ENCODE results near the gene TNFRSF14.
A peak's percentile ranks its signal among the peaks of the same experiment; 100 is the strongest.
"Not testable (repeated sequence)": the region's sequence is repeated elsewhere in the genome, so short reads cannot be mapped to it uniquely, and the experiment has no call there.

Gene TNFRSF14

DNA sequence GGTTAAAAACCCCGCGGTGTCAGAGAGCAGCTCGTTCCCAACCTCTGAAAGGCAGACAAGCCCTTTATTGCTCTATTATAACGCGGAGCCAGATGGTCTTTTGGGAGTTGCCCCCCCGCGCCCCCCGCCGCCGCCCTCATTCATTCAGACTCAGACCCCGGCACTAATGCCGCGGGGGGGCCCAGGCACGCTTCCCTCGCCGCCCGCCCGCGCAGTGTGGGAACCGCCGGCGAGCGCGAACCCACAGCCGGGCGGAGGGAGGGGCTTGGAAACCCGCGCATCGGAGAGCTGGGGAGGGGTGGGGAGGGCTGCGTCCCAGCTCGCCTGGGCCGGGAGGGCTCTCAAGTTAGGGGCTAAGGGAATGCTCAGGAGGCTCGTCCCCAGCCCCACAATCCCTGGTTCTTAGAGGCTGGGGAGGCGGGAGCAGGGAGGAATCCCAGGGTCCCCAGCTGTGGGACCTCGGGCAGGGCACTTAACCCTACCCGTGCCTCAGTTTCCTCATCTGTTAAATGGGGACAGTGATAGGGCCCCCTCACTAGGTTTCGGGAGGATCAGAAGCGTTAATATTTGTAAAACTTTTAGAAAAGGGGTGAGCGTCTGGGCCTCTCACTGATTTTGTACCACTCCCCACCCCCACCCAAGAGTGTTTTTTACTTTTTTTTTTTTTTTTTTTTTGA lies 15.2 kb upstream of the TNFRSF14 start:
- no peak for DNase-seq

DNA sequence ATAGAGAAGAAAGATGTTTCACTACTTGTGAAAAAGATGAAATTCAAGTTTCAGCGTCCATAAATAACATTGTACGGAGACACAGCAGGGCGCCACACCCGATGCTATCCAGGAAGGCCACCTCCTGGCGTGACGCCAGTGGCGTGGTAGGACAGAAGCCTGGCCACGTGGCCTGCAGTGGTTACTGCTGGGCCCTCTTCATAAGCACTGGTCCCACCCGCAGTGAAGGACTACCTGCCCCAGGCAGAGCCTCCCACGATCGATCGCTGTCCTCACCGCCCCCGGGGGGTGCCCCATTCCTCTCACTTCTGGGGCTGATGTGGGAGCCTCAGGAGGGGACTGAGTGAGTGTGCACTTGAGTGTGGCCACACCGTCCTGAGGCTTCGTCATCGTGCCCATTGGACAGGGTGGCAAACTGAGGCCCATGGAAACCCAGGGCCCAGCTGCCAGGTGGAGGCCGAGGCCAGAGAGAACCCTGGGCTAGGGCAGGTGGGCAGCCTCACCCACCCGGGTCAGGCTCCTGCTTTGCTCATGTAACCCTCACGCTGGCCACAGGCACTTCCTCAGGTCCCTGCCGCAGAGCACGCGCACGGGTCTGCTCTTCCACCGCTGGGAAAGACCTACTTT lies 14.4 kb upstream of the TNFRSF14 start:
- DNase-seq, result no peak

DNA sequence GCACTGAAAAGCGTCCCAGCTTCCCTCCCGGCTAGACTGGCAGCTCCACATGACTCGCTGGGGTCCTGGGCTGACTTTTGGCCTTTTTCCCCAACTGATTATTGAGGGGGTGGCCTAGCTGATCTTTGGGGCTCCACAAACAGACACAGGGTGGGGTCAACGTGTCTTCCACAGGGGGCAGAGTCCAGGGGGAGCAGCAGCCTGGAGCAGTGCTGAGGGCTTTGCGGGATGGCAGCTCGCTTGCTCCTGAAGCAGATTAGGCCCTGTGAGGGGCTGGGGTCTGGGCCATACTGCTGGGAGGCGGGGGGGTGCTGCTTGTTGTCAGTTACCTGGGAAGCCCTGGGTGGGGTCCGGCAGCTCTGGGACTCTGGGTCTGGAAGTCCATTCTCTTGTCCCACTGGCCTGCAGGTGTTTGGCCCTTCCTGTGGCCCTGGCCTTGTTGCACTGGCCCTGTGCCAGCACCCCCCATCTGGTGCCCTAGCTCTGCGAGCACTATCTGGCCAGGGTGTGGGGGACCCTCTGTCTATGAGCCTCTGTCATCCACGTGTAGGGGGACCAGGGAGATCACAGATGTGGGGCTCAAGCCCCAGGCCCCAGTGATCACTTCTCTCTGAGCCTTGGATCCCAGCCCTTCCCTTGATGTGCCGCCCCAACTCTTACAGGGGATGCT lies 13.8 kb upstream of the TNFRSF14 start:
- DNase-seq, result no peak

DNA sequence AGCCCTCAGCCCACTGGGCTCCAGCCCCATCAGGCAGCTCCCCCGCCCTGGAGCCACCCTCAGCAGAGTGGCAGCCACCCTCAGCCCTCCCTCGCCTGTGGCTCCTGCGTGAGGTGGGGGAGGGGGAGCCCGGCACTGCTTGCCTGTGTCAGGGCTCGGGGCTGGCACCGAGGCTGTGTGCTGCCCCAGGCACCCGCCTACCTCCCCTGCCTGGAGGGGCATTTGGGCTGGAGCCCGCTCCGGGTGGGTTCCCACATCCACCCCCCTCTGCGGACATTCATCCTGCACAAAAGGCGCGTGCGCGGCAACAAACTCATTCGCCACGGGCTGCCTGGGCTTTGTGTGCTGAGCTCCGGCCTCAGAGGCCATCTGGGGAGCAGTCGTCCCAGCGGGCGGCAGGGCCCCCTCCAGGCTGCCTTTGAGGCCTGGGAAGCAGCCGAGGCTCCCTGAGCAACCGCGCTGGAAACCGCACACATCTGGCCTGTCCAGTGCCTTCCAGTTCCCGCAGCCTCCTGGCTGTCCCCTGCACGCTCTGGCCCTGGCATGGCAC lies 12.6 kb upstream of the TNFRSF14 start:
- no peak for DNase-seq

DNA sequence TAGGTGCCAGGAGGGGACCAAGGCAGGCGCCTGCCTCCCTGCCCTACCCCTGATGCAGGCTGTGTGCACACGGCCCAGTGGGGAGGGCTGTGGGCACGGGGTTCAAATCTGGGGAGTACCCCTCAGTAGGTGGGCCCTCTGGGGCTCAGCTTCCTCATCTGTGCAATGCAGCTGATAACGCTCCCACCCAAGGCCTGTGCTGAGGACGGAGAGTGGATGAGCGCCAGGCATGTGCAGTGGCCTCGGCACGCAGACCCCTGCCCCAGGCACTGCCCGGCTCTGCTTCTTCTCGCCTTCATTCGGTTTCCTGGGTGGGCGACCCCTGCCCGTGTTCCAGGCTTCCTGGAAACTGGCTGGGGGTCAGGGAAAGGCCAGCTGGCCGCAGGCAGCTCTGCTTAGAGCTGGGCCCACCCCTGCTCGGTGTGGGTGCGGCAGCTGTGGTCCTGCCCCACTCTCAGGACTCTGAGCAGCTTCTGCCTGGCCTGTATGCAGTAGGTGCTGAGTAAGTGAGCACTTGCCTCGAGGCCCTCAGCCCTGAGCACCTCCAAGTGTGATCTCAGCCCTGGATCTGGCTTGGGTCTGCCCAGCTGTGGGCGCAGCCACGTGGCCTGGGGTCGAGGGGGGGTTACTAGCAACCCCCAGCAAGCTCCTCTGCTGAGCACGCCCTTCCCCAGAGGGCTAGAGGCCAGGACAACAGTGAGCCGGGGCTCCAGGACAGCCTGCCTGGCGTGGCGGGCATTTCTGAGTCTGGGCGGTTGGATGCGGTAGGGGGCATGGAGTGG lies 11.9 kb upstream of the TNFRSF14 start:
- no peak for DNase-seq

DNA sequence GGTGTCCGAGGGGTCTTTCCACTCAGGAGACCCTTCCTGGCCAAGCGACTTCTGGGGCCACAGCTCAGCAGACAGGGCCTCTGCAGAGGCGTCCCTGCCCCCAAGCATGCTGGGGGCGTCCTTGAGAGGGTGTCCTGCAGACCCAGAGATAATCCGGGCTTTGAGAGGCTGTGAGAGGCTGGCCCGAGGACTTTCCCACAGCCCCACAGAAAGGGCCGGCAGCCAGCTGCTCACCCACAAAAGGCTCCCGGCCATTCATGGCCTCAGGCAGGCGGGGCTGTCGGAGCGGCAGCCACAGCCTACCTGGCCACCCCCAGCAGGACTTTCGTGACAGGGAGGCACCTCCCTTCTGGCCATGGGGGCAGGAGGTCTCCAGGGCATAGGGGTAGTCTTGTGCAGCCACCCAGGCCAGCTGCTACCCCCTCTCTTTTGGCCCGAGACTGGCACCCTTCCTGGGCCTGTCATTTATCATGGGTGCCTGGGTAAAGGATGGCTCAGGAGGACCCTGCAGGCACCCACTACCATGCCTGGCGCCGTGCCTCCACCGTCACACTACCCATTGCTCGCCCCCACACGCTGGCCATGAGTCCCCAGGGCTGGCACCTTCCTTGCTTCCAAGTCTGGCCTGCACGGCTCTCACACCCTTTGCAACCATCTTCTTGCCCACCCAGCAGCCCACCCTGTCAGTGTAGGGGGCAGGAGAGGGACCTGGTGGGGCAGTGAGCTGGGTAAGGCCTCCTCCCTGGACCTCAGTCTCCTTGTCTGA lies 11.1 kb upstream of the TNFRSF14 start:
- DNase-seq, result no peak

DNA sequence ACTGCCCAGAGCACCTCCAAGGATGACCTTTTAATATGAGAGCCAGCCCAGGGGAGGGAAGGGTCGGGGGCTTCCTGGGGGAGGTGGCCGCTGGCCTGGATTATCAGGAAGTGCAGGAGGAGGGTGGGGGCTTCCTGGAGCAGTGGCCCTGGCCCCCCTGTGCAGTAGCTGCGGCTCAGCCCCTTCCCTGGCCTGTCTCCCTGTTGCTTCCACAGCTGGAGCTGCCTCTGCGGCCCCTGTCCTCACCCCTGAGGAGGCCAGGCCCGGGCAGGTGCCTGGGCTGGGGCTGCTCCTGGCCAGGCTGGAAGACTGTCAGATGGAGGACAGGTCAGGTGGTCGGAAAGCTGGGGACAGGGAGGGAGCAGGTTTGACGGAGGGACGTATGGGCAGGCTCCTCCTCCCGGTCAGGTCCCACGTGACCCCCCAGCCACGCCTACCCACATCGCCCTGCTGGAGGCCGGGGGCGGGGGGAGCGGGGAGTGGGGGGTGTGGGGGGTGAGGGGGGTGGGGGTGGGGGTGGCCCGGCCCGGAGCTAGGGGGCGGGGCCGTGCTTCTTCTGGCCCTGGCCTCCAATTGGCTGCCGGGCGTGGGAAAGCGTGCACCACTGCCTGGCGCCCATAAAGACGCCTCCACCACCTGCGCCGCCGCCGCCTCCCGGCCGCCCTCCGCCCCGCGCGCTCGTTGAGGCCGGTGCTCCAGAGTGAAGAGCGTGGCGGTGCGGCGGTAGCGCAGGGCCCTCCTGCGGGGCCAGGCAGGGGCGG lies 10.2 kb upstream of the TNFRSF14 start:
- DNase-seq, result peak; percentile 80

DNA sequence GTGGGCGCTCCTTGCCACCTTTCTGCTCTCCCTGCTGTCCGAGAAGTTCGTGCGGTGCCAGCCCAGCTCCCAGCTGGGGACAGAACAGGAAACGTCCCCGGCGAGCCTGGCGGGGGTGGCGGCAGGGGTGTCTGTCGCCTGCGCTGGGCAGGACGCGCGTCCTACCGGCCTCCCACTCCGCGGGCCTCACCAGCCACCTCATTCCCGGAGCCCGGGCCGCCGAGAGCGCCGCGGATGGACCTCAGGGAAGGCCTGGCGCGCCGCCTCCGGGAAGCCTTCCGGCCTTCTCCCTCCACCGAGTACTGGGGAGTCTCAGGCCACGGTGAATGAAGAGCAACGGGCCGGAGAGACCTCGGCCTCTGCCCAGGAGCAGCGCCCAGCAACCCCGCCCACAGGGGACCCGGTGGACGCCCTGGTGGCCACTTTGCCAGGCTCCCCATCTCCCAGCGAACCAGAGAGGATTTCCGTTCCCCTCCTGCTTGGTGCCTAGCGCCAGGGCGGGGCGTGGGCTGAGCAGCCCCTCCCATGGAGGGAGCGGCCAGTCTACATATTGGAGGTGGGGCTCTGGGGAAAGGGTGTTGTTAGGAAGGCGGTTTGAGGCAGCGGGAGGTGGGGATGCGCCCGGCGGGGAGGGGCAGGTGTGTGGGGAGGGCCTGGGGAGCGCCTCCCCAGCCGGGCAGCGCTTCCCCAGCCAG lies 9.5 kb upstream of the TNFRSF14 start:
- DNase-seq, result peak; percentile 60

DNA sequence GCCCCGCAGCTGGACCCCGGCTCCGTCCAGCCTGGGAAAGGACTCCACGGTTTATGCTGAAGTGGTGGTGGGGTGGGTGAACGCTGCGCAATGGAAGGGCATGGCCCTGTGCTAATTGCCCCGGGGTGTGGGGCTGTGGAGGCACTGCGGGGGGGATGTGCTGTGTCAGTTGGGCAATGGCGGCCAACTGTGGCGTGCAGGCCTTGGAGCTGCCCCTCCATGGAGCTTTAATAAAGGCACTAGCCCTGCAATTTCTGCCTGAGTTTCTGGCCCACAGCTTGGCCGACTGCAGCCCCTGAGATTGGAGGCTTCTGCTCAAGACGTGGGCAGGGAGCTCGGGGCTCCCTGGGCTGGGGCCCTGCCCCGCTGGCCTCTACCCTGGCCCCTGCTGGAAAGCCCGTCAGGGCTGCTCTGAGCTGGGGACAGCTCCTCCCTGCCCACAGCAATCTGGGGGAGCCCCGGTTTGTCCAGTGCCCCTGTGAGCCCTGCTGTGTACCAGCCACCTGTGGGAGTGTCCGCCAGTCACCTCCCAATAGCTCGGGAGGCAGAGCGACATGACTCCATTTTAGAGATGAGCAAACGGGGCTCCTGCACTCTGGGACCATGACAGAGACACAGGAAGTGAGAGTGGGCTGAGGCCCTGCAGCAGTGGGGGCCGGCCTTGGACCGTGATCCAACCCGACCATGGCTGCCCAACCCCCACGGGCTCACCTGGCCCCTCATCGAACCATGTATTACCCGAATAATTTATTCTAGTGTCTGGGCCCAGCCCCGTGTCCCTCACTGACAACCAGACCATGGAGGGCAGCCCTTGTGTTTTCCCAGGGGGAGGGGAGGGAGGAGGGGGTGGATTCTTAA lies 8.7 kb upstream of the TNFRSF14 start:
- DNase-seq, result no peak

DNA sequence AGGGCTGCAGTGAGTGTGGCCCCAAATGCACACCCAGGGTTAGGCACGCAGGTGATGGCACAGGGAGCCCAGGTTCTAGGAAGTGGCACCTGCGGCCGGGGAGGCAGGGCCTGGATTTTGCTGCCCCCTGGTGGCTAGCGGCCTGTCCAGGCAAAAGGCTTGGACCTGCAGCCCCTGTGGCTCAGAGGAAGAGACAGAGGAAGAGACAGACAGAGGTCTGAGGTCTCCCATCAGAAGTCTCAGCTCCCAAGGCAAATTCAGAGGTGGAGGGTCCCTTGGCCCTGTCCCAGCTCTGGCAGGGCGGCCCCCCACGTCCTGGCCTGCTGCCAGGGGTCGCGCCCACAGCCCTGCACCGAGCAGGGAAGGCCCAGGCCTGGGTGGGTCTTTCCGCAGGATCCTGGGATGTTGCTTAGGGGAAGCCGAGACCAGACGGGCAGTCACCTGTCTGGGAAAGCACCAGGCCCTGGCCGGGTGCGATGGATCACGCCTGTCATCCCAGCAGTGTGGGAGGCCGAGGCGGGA lies 8.0 kb upstream of the TNFRSF14 start:
- no peak for DNase-seq

DNA sequence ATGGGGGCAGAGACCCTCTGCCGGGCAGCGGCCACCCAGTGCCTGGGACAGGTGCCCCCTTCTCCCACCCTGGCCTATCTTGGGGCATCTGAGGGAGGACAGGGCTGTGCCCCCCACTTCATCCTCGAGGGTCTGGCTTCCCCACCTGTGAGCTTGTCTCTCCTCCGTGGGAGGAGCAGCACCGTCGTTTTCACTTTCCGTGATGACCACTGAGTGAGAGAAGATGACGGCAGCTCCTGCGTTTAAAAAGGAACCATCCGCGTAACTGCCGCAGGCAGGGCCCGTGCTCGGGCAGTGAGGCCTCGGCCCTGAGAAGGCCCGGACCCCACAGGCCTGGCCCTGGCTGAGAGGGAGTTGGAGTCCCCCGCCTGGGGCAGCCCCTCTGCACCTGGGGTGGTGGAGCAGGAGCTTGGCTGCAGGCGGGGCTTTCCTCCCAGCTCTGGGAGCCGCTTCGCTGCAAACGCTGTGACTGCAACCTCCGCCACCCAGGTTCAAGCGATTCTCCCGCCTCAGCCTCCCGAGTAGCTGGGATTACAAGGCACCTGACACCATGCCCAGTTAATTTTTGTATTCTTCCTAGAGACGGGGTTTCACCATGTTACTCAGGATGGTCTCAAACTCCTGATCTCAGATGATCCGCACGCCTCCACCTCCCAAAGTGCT lies 6.7 kb upstream of the TNFRSF14 start:
- DNase-seq, result not testable (repeated sequence)

DNA sequence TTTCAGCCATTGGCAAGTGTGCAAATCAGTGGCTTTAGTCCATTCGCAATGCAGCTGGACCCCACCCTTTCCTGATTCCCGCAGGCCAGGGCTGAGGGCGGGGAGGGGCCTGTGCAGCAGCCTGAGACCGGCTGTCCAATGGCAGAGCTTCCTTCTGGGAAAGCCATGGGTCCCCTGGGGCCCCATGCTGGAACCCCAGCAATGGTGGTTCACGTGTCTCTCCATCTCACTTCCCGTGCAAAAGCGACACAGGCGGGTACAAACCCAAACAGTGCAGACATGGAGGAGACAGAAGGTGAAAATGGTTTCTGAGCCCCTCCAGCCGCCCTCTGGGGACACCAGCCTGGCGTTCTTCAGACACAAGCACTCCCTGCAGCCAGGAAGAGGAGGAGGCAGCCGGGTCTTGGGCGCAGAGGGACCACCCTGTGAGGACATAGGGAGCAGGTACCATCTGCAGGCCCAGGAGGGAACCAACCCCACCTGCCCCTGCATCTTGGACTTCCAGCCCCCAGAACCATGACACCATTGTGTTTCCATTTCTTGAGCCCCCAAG lies 5.8 kb upstream of the TNFRSF14 start:
- DNase-seq, result not testable (repeated sequence)

DNA sequence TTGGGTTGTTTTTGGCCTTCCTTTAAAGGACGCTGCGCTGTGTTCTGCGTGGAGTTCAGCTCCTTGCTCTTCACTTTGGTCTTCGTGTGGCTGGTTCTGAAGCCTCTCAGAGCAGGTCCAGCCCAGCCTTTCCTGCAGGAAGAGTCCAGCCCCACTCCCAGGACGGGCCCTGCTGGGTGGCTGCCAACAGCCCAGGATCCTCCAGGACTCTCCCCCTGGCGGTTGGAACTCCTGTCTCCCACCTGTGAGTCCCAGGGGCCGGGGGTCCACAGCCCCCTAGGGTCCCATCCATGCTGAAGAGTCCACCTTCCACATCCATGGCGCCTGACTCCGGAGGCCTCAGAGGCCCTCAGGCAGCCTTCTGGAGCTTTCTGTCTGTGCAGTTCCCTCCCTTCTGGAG lies 4.6 kb upstream of the TNFRSF14 start:
- not testable (repeated sequence) for DNase-seq

DNA sequence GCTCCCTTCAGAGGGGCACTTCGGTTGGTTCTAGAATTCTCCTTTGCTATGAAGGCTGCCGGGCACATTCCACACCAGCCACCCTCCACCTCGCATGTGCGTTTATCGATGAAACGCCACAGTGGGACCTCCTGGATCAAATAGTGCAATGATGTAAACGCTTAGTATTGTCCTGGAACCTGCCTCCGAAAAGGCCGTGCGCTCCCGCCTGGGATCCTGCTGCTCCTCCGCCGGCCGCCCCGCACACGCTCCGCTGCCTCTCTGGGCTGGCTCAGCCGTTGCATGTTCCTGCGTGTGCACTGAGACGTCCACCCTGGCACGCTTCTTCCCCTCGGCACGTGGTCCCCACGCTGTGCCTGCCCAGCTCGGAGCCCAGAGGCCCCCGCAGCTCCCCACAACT lies 4.0 kb upstream of the TNFRSF14 start:
- DNase-seq, result no peak

DNA sequence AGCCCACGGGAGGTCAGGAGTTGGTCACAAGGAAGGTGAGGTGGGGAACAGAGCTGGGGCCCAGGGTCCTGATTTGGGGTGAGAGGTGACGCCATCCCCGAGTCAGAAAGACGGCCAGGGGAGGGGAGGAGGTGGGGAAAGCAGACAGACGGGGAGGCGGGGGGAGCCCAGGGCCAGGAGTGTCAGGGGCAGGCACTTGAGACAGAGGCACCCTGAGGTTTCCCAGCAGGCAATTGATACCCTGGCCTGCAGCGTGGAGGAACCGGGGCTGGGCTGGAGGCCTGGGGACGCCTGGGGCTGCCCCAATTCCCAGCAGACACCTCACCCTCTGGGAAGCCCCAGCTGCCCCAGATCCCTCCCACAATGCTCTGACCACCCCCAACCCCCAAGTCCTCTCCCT lies 3.1 kb upstream of the TNFRSF14 start:
- DNase-seq, result not testable (repeated sequence)

DNA sequence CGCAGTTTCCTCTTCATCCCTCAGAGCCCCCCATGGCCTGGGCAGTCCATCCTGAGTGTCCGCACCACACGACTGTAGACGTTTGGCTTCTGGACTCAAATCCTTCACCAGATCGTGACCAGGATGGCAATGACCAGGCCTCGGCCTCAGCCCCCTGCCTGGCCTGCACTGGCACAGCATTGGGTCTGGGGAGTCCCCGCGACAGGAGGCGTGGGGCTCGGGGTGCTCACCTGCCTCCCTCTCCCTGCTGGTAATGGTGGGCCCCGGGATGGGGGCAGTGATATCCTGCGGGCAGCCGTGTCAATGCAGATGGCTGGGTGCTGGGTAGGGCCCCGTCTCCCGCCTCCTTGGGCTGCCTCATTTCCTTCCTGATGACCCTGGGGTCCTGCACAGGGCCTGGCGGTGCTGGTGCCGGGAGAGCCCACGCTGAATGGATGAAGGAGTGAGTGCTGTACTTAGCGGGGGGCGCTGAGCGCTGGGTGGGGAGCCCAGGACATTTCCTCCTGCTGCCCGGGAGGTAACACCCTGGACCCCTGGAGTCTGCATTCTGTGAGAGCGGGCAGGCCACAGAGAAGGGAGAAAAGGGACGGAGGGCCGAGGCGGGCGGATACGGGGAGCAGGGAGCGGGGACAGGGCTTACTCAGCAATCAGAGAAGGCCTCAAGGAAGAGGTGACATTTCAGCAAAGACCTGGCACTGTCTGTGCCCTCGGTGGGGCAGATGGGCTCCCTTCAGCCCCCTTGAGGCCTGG lies 2.1 kb upstream of the TNFRSF14 start:
- DNase-seq, result no peak

DNA sequence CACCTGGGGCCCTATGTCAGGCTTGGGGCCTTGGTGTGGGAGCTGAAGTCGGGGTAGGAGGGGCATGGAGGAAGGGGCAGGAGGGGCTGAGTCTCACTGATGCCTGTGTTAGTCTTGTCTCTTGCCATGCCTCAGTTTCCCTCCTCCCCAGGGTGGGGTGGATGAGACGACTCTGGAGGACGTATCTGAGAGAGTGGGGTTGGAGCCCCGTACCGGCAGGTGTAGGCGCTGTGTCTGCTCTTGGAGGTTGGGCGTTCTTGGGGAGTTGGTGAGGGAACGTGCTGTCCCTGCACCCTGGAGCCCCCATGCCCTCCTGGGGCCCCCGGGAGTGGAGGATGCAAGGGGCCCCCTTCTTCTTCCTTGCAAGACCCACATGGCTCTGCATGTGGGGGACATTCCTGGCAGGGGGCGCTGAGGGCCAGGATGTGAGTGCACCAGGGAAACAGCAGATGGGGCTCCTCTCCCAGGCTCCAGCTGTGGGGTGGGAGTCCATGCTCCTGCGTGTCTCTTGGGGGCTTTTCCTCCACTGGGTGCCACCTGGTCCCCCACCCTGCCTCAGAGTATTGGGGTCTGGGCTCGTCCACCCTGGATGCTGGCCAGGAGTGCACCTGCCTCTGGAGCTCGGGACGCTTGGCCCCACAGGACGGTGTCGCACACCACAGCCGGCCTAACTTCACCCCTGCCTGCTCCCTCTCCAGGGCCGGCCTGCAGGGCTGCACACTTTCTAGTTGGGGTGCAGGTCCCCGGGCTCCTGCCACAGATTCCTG lies 1.4 kb upstream of the TNFRSF14 start:
- DNase-seq, result no peak

Measured in SHP77 treated with DMSO at 0.1 percent for 48 hours (cell line).